H1 (cell line): Measurements from ENCODE around the gene NOL4L. TPM values are rescaled to one million over a fixed set of nuclear protein-coding genes. Genes with fewer than 3 reads are reported as not detected.

ENCODE experiments used
- CTCF ChIA-PET: fragments of 300-600 bp; sonication (Branson Sonifier 250); formaldehyde crosslinking; loops from one replicate; lab custom pipeline; 2021; ENCODE audit not compliant: partially characterized antibody; lab: Charles Lee
- POLR2A ChIA-PET: fragments of 300-600 bp; sonication (Branson Sonifier 250); formaldehyde crosslinking; loops from one replicate; lab custom pipeline; 2021; ENCODE audit warnings: inconsistent platforms; ENCODE audit not compliant: partially characterized antibody; lab: Charles Lee
- DNase-seq, 2 experiments: peaks; one replicate each; pipeline versions ENCODE4 v3.0.0 to v3.0.0-alpha.2; 2010 to 2022; ENCODE audit warnings: low spot score in 2 of 2, low read depth in 1 of 2, mixed read lengths in 1 of 2
- FAIRE-seq: peaks from 2 replicates; lab custom pipeline; 2011; peaks lifted over from hg19 to GRCh38; lab: Jason Lieb, UNC
- H2AFZ ChIP-seq: 2 replicates; pipeline ENCODE4 v1.8.1; 2012; ENCODE audit warnings: low read length, inconsistent platforms
- H2AK5ac ChIP-seq: 2 replicates; pipeline ENCODE4 v1.6.1; 2013; ENCODE audit warnings: low read depth, low read length
- H2BK120ac ChIP-seq: replicated peaks from 2 replicates; pipeline ENCODE3; 2013; ENCODE audit warnings: low read depth, low read length, inconsistent platforms
- H2BK12ac ChIP-seq: 2 replicates; pipeline ENCODE4 v1.6.1; 2013; ENCODE audit warnings: low read depth, low read length
- H2BK15ac ChIP-seq: 2 replicates; pipeline ENCODE4 v1.6.1; 2013; ENCODE audit warnings: low read length
- H2BK20ac ChIP-seq: 2 replicates; pipeline ENCODE4 v1.6.1; 2013; ENCODE audit warnings: low read length
- H2BK5ac ChIP-seq: 2 replicates; pipeline ENCODE4 v1.6.1; 2013; ENCODE audit warnings: low read depth, low read length
- H3K14ac ChIP-seq: 2 replicates; pipeline ENCODE4 v1.6.1; 2013; ENCODE audit warnings: inconsistent platforms; ENCODE audit not compliant: insufficient read length
- H3K18ac ChIP-seq: 2 replicates; pipeline ENCODE4 v1.6.1; 2013; ENCODE audit warnings: low read length; ENCODE audit errors: extremely low read depth
- H3K23ac ChIP-seq: 2 replicates; pipeline ENCODE4 v1.6.1; 2013; ENCODE audit warnings: inconsistent platforms; ENCODE audit not compliant: insufficient read length
- H3K23me2 ChIP-seq: 2 replicates; pipeline ENCODE4 v1.6.1; 2013; ENCODE audit warnings: low read depth, low read length
- H3K27ac ChIP-seq: 2 replicates; pipeline ENCODE4 v1.6.1; 2011; ENCODE audit warnings: low read depth, low read length, inconsistent platforms
- H3K27me3 ChIP-seq, 4 experiments: replicated peaks in 1 of 4; 1 replicate in 1 of 4; 2 replicates in 3 of 4; pipeline versions ENCODE4 v1.6.1 to v1.8.1; 2011 to 2013; ENCODE audit warnings: low read length in 3 of 4, mild to moderate bottlenecking in 3 of 4, inconsistent platforms in 2 of 4, mixed read lengths in 2 of 4, moderate library complexity in 1 of 4; ENCODE audit not compliant: control insufficient read depth in 3 of 4, insufficient read depth in 3 of 4; ENCODE audit errors: extremely low read depth in 1 of 4
- H3K36me3 ChIP-seq, 4 experiments: 2 replicates each; pipeline versions ENCODE4 v1.6.1 to v1.8.1; 2011 to 2013; ENCODE audit warnings: mild to moderate bottlenecking in 4 of 4, low read length in 3 of 4, moderate library complexity in 2 of 4, control low read depth in 1 of 4, inconsistent platforms in 1 of 4; ENCODE audit not compliant: insufficient read depth in 4 of 4, control insufficient read depth in 2 of 4
- H3K4ac ChIP-seq: replicated peaks from 2 replicates; pipeline ENCODE3; 2013; ENCODE audit warnings: low read length, low read depth, mixed read lengths, inconsistent platforms; ENCODE audit not compliant: insufficient read length
- H3K4me1 ChIP-seq, 4 experiments: replicated peaks in 1 of 4; 1 replicate in 1 of 4; 2 replicates in 3 of 4; pipeline versions ENCODE4 v1.6.1 to v1.8.1; 2011 to 2013; ENCODE audit warnings: low read length in 3 of 4, inconsistent platforms in 2 of 4, mixed read lengths in 1 of 4; ENCODE audit not compliant: insufficient read depth in 4 of 4, control insufficient read depth in 3 of 4
- H3K4me2 ChIP-seq, 2 experiments: 2 replicates each; pipeline versions ENCODE4 v1.6.1 to v1.8.1; 2011 to 2013; ENCODE audit warnings: low read depth in 2 of 2, low read length in 2 of 2, control low read depth in 1 of 2, inconsistent platforms in 1 of 2, mild to moderate bottlenecking in 1 of 2; ENCODE audit not compliant: insufficient read depth in 1 of 2
- H3K4me3 ChIP-seq, 4 experiments: fragments of 200-600, 300-600 bp in 1 of 4; sonication (generic), shearing (Covaris generic), sonication (Bioruptor Twin) in 1 of 4; 2 replicates each; pipeline versions ENCODE4 v1.5.1 to v1.8.1; 2011 to 2016; ENCODE audit warnings: low read length in 4 of 4, low read depth in 3 of 4, control low read depth in 2 of 4, inconsistent platforms in 2 of 4, mild to moderate bottlenecking in 2 of 4, mixed read lengths in 1 of 4, moderate library complexity in 1 of 4; ENCODE audit not compliant: insufficient read depth in 2 of 4; ENCODE audit errors: extremely low read depth in 1 of 4
- H3K56ac ChIP-seq: replicated peaks from 2 replicates; pipeline ENCODE3; 2013; ENCODE audit warnings: low read depth, mild to moderate bottlenecking, mixed read lengths, low read length, inconsistent platforms; ENCODE audit not compliant: insufficient read length
- H3K79me1 ChIP-seq: 2 replicates; pipeline ENCODE4 v1.6.1; 2013; ENCODE audit warnings: low read depth, low read length, control low read depth
- H3K79me2 ChIP-seq, 2 experiments: 2 replicates each; pipeline versions ENCODE4 v1.6.1 to v1.8.1; 2012 to 2013; ENCODE audit warnings: low read length in 2 of 2, mild to moderate bottlenecking in 2 of 2, inconsistent platforms in 1 of 2; ENCODE audit not compliant: insufficient read depth in 2 of 2, control insufficient read depth in 1 of 2
- H3K9ac ChIP-seq, 4 experiments: replicated peaks in 1 of 4; 1 replicate in 1 of 4; 2 replicates in 3 of 4; pipeline versions ENCODE4 v1.6.1 to v1.8.1; 2011 to 2013; ENCODE audit warnings: low read depth in 3 of 4, low read length in 3 of 4, control low read depth in 2 of 4, mild to moderate bottlenecking in 2 of 4, moderate library complexity in 2 of 4, inconsistent platforms in 1 of 4; ENCODE audit errors: extremely low read depth in 1 of 4
- H3K9me3 ChIP-seq, 2 experiments: 2 replicates each; pipeline versions ENCODE4 v1.6.1 to v1.8.1; 2012 to 2013; ENCODE audit warnings: mild to moderate bottlenecking in 2 of 2, moderate library complexity in 2 of 2, control low read depth in 1 of 2, inconsistent platforms in 1 of 2, low read depth in 1 of 2, low read length in 1 of 2, mixed read lengths in 1 of 2; ENCODE audit not compliant: insufficient read depth in 2 of 2
- H4K20me1 ChIP-seq, 2 experiments: replicated peaks in 1 of 2; 2 replicates each; pipeline versions ENCODE3 to v1.8.1; 2011 to 2013; ENCODE audit warnings: inconsistent platforms in 2 of 2, low read length in 2 of 2, mild to moderate bottlenecking in 1 of 2; ENCODE audit not compliant: insufficient read depth in 2 of 2, control insufficient read depth in 1 of 2
- H4K5ac ChIP-seq: 2 replicates; pipeline ENCODE4 v1.6.1; 2013; ENCODE audit warnings: low read length, low read depth, mixed read lengths, inconsistent platforms; ENCODE audit not compliant: insufficient read length
- H4K8ac ChIP-seq: 2 replicates; pipeline ENCODE4 v1.8.0; 2013; ENCODE audit warnings: mild to moderate bottlenecking, moderate library complexity, low read length, inconsistent platforms; ENCODE audit not compliant: insufficient read depth; ENCODE audit errors: extremely low read depth
- H4K91ac ChIP-seq: replicated peaks from 2 replicates; pipeline ENCODE3; 2013; ENCODE audit warnings: low read length, mixed read lengths, inconsistent platforms; ENCODE audit not compliant: insufficient read length
- CREB1 ChIP-seq: IDR thresholded peaks from 2 replicates; pipeline ENCODE4 v1.6.1; 2012; ENCODE audit warnings: inconsistent platforms
- GABPA ChIP-seq: IDR thresholded peaks from 2 replicates; pipeline ENCODE4 v1.6.1; 2011; ENCODE audit warnings: mild to moderate bottlenecking, low read length, moderate library complexity, borderline replicate concordance; ENCODE audit not compliant: insufficient read depth
- NANOG ChIP-seq: IDR thresholded peaks from 2 replicates; pipeline ENCODE4 v1.6.1; 2011; ENCODE audit warnings: low read length, low read depth, mild to moderate bottlenecking, inconsistent platforms; ENCODE audit not compliant: insufficient read depth, poor library complexity, severe bottlenecking
- RBBP5 ChIP-seq: IDR thresholded peaks from 2 replicates; pipeline ENCODE4 v1.7.1; 2012; ENCODE audit warnings: low read depth, mild to moderate bottlenecking, inconsistent platforms, low read length, moderate library complexity, borderline replicate concordance
- RFX5 ChIP-seq: IDR thresholded peaks from 2 replicates; pipeline ENCODE4 v1.6.1; 2011; ENCODE audit warnings: low read depth, low read length, improper control_type of control experiment, borderline replicate concordance
- SAP30 ChIP-seq: fragments of 300-600 bp; sonication (generic); IDR thresholded peaks from 2 replicates; pipeline ENCODE4 v1.7.1; 2012; ENCODE audit warnings: low read length, moderate library complexity, mild to moderate bottlenecking, inconsistent platforms; ENCODE audit not compliant: insufficient read depth, insufficient replicate concordance
- WGBS, 2 experiments: shearing (Covaris generic) in 1 of 2; methylation state at CpG; one replicate each; pipeline versions ENCODE4 v1.1.6 to v1.1.7; 2013 to 2015; ENCODE audit warnings: low lambda C conversion rate in 2 of 2, mixed read lengths in 2 of 2, inconsistent platforms in 1 of 2, low coverage in 1 of 2, missing lambda C conversion rate in 1 of 2; ENCODE audit not compliant: insufficient replicate concordance in 2 of 2, insufficient coverage in 1 of 2, insufficient read length in 1 of 2; ENCODE audit errors: extremely low coverage in 1 of 2, missing lambda C conversion rate in 1 of 2; 5-methylcytosine and 5-hydroxymethylcytosine counted together
- polyA plus RNA-seq, 7 experiments: library from polyadenylated mRNA; depleted of rRNA in 3 of 7; stranded (reverse) in 5 of 7; unstranded in 2 of 7; fragments of >200 nt in 5 of 7; fragments of 200-250 nt in 2 of 7; gene quantifications; 1 replicate in 5 of 7; 2 replicates in 1 of 7; 4 replicates in 1 of 7; pipeline versions ENCODE4 v1.2.1 to v1.2.3, GENCODE V29; 2011 to 2013; ENCODE audit warnings: missing spikeins in 2 of 7, mixed read lengths in 2 of 7
- total RNA-seq: library from RNA; stranded (reverse); fragmentation: NEBNext Ultra II Directional; extraction: Animal tissue kit (Norgen Biotek cat#: 25700); gene quantifications from 2 replicates; pipeline ENCODE4 v1.2.1, GENCODE V29; 2021

The NOL4L gene
- total and polyA plus RNA-seq, 2 of the 8 experiments (the other 6 are each of a cell fraction or from before 2014, with no cell fraction given): 15.3 to 23.7 TPM

- Histone ChIP-seq H3K9me3 (no peaks in the 10 kb centered on the region), H3K4ac (no peak overlapping the region), H3K4me3 (no peak overlapping the region), H4K5ac (no peak overlapping the region), H2AFZ (no peak overlapping the region), H3K9ac (no peak overlapping the region), H2BK12ac (no peak overlapping the region), H3K23ac (no peak overlapping the region), H3K4me2 (no peak overlapping the region), H3K79me1 (no peaks in the 10 kb centered on the region), H2BK5ac (no peak overlapping the region), H3K4me1 (peaks cover 0 to 1% (median under 1%) of the 10 kb centered on the region in 4 experiments; a peak in 4 of 7 replicates), H3K23me2 (no peaks in the 10 kb centered on the region), H4K8ac (no peak overlapping the region), H2AK5ac (no peak overlapping the region), H2BK120ac (no peak overlapping the region), H3K27me3 (no peaks in the 10 kb centered on the region), H3K79me2 (no peaks in the 10 kb centered on the region), H3K56ac (no peak overlapping the region), H3K27ac (no peak overlapping the region), H2BK20ac (no peak overlapping the region), H4K91ac (no peak overlapping the region), H2BK15ac (no peak overlapping the region), H3K36me3 (peaks cover 16 to 39% (median 34%) of the 10 kb centered on the region in 4 experiments; a peak in 7 of 8 replicates), H3K14ac (no peak overlapping the region), H3K18ac (no peak overlapping the region), H4K20me1 (peaks cover 5 to 13% of the 10 kb centered on the region in 2 experiments)
- FAIRE-seq (no peak), DNase-seq (no peak)
- TF ChIP-seq CREB1 (no peak), RBBP5 (no peak), GABPA (no peak), RFX5 (no peak), NANOG (no peak), SAP30 (no peak)
- ChIA-PET CTCF (interaction anchor here (1.0 kb wide), 1 partner anchor 172 kb away, joined by 3 read pairs; no protein-coding TSS in a partner anchor), POLR2A (no interaction called here)
- WGBS, 2 experiments: 96% methylated on average over 8 of the region's 8 CpGs; no CpG with 5 or more reads in 1 of the 2 experiments
Observed at GRCh38 chr20:32451340-32451681, 133.8 kb downstream of the NOL4L start.
